HCT116 (cell line): ENCODE results near the gene BABAM2.

Experiments
- CTCF ChIP-seq, 3 experiments: fragments of 200-600 bp in 1 of 3; sonication (generic) in 1 of 3; IDR thresholded peaks in 2 of 3; conservative IDR thresholded peaks in 1 of 3; 2 replicates each; pipeline ENCODE4 v1.5.1; 2012 to 2017; ENCODE audit warnings: low read depth in 2 of 3, low read length in 2 of 3, antibody characterized with exemption in 1 of 3, borderline replicate concordance in 1 of 3, control low read depth in 1 of 3, mild to moderate bottlenecking in 1 of 3, mixed read lengths in 1 of 3, mixed run types in 1 of 3, moderate library complexity in 1 of 3; ENCODE audit not compliant: insufficient read depth in 1 of 3
- EZH2 ChIP-seq: fragments of 200-600 bp; sonication (generic); IDR thresholded peaks from 2 replicates; pipeline ENCODE4 v1.6.1; 2017; ENCODE audit warnings: antibody characterized with exemption, mixed run types
- FOSL1 ChIP-seq: IDR thresholded peaks from 2 replicates; pipeline ENCODE4 v1.6.1; 2012; ENCODE audit warnings: low read depth
- JUND ChIP-seq: IDR thresholded peaks from 2 replicates; pipeline ENCODE4 v1.6.1; 2012
- POLR2A ChIP-seq: IDR thresholded peaks from 2 replicates; pipeline ENCODE4 v1.7.0; 2011; ENCODE audit warnings: borderline replicate concordance; ENCODE audit not compliant: insufficient read depth, insufficient read length; ENCODE audit errors: extremely low read depth
- POLR2AphosphoS5 ChIP-seq: IDR thresholded peaks from 2 replicates; pipeline ENCODE4 v1.6.1; 2011; ENCODE audit warnings: mild to moderate bottlenecking, low read depth, low read length, moderate library complexity
- SIN3A ChIP-seq: IDR thresholded peaks from 2 replicates; pipeline ENCODE4 v1.6.1; 2012; ENCODE audit warnings: low read depth
- YY1 ChIP-seq: IDR thresholded peaks from 2 replicates; pipeline ENCODE4 v1.6.1; 2011; ENCODE audit warnings: low read length, low read depth, moderate library complexity, mild to moderate bottlenecking; ENCODE audit not compliant: insufficient replicate concordance; ENCODE audit errors: extremely low read depth
- TF ChIP-seq, protein P1 (sequence below): IDR thresholded peaks from 2 replicates; pipeline ENCODE4 v1.6.1; 2012

GRCh38 chr2:28348149-28348567, 457.6 kb downstream of the BABAM2 start:
- TF ChIP-seq CTCF (IDR thresholded peaks at IDR 0.05 in 2 of 3, conservative IDR thresholded peaks at IDR 0.05 in 1 of 3; ENCODE audit: borderline replicate concordance in 1 of 3, insufficient read depth in 1 of 3, low read depth in 2 of 3, low read length in 2 of 3) (no peak), POLR2A (no peak), SIN3A (no peak), POLR2AphosphoS5 (no peak), EZH2 (no peak), FOSL1 (no peak), YY1 (no peak), JUND (no peak)
- TF ChIP-seq, protein P1, sequence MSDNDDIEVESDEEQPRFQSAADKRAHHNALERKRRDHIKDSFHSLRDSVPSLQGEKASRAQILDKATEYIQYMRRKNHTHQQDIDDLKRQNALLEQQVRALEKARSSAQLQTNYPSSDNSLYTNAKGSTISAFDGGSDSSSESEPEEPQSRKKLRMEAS: no peak
